Astrocyte of the cerebellum (primary cell): ENCODE measurements around the gene RFX6.

Experiments used
- DNase-seq: peaks from one replicate; pipeline ENCODE4 v3.0.0-alpha.2; 2011; ENCODE audit warnings: low read depth
- H3K4me3 ChIP-seq: 2 replicates; pipeline ENCODE4 v1.5.1; 2011; ENCODE audit warnings: mild to moderate bottlenecking, low read depth, low read length, moderate library complexity
- CTCF ChIP-seq: IDR thresholded peaks from 2 replicates; pipeline ENCODE4 v1.5.1; 2012; ENCODE audit warnings: low read length, low read depth, moderate library complexity, mild to moderate bottlenecking; ENCODE audit errors: missing control alignments
- in situ Hi-C: cut with HindIII; loops from 2 replicates; pipeline ENCODE4 v1.10.0; 2017; ENCODE audit warnings: low sequenced_read_pairs

The RFX6 gene

GRCh38 chr6:116925088-116925794 lies 48.2 kb downstream of the RFX6 start:
- in situ Hi-C loops: no loop called here
- no peak for TF ChIP-seq CTCF
- no peak overlapping the region for H3K4me3 ChIP-seq
- no peak for DNase-seq

- DNase-seq: no peak
- in situ Hi-C loops: no loop called here
- TF ChIP-seq CTCF: no peak
- H3K4me3 ChIP-seq: no peak overlapping the region
These were observed 51.6 kb downstream of the RFX6 start for GRCh38 chr6:116928677-116929076.

GRCh38 chr6:116929825-116930224 lies 52.8 kb downstream of the RFX6 start:
- no peak for TF ChIP-seq CTCF
- in situ Hi-C loops: no loop called here

DNA sequence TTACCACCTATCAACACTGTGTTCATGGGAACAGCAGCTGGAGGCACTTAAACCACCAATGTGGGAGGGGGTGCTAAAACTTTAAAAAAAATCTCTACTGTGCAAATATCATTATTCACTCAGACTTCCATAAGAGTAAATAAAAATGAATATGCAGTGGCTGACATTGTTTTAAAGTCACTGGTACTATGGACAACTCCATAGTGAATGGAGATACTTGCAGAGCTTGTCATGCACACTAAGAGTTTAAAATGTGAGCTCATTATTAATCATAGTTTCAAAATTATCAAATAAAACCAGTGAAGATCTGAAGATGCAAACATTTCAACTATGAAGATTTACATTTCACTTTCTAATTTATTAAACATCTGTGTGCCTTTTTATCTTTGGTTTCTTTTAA lies 54.4 kb downstream of the RFX6 start:
- H3K4me3 ChIP-seq: no peak overlapping the region
- no peak for DNase-seq
- in situ Hi-C loops: no loop called here
- no peak for TF ChIP-seq CTCF

More at GRCh38 chr6:116929825-116930224, 52.8 kb downstream of the RFX6 start:
- H3K4me3 ChIP-seq: no peak overlapping the region
- DNase-seq: no peak

GRCh38 chr6:116932496-116932895 lies 55.5 kb downstream of the RFX6 start:
- no peak overlapping the region for H3K4me3 ChIP-seq
- in situ Hi-C loops: no loop called here
- DNase-seq: no peak
- no peak for TF ChIP-seq CTCF

- DNase-seq: no peak
- no peak overlapping the region for H3K4me3 ChIP-seq
- in situ Hi-C loops: no loop called here
- no peak for TF ChIP-seq CTCF
These were observed 56.4 kb downstream of the RFX6 start for GRCh38 chr6:116933485-116933884.

- no peak overlapping the region for H3K4me3 ChIP-seq
- no peak for DNase-seq
- TF ChIP-seq CTCF: no peak
- in situ Hi-C loops: no loop called here
These were observed 61.3 kb downstream of the RFX6 start for GRCh38 chr6:116938305-116938704.
